Measurements from ENCODE around the gene TMEM132A.

DNA sequence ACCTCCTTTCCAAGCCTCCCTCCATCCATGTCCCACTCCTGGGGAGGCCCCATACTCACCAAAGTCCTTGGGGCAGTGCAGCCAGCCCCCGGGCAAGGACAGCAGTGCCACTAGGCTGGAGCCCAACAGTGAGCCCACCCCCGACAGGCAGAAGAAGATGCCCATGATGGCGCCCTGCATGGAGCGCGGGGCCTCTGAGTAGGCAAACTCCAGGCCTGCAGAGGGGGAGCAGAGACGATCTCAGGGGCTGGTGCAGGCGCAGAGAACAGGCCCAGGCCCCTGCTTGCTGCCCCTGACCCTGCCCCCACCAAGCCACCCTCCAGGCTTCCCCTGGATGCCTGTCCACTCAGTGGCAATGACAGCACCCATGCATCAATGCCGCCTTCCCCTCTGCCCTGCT, 13.6 kb downstream of the TMEM132A start:
- TF ChIP-seq POLR2A (IDR thresholded peaks at IDR 0.05) = no peak
- TF ChIP-seq, protein P1, sequence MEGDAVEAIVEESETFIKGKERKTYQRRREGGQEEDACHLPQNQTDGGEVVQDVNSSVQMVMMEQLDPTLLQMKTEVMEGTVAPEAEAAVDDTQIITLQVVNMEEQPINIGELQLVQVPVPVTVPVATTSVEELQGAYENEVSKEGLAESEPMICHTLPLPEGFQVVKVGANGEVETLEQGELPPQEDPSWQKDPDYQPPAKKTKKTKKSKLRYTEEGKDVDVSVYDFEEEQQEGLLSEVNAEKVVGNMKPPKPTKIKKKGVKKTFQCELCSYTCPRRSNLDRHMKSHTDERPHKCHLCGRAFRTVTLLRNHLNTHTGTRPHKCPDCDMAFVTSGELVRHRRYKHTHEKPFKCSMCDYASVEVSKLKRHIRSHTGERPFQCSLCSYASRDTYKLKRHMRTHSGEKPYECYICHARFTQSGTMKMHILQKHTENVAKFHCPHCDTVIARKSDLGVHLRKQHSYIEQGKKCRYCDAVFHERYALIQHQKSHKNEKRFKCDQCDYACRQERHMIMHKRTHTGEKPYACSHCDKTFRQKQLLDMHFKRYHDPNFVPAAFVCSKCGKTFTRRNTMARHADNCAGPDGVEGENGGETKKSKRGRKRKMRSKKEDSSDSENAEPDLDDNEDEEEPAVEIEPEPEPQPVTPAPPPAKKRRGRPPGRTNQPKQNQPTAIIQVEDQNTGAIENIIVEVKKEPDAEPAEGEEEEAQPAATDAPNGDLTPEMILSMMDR (IDR thresholded peaks at IDR 0.05) = no peak

All from suprapubic skin (tissue), 3 donors.